Left renal cortex interstitium (tissue), 4 donors: Measurements from ENCODE around the gene ZNF346. TPM values are rescaled to one million over a fixed set of nuclear protein-coding genes. Genes with fewer than 3 reads are reported as not detected.
A peak's percentile ranks its signal among the peaks of the same experiment; 100 is the strongest.

ENCODE experiments used
- DNase-seq, 4 donors: peaks; one replicate each; pipeline ENCODE4 v3.0.0-alpha.2; 2013; ENCODE audit warnings: low read depth in 4 of 4, low spot score in 2 of 4, missing footprints in 1 of 4
- polyA plus RNA-seq, 4 donors: library from polyadenylated mRNA; unstranded; fragments of 120-200 nt; gene quantifications; one replicate each; pipeline ENCODE4 v1.2.1, GENCODE V29; 2013; ENCODE audit not compliant: insufficient read length in 4 of 4

The ZNF346 gene
- polyA plus RNA-seq, 4 donors = 19.6 to 30.4 (median 24.7) TPM

DNA sequence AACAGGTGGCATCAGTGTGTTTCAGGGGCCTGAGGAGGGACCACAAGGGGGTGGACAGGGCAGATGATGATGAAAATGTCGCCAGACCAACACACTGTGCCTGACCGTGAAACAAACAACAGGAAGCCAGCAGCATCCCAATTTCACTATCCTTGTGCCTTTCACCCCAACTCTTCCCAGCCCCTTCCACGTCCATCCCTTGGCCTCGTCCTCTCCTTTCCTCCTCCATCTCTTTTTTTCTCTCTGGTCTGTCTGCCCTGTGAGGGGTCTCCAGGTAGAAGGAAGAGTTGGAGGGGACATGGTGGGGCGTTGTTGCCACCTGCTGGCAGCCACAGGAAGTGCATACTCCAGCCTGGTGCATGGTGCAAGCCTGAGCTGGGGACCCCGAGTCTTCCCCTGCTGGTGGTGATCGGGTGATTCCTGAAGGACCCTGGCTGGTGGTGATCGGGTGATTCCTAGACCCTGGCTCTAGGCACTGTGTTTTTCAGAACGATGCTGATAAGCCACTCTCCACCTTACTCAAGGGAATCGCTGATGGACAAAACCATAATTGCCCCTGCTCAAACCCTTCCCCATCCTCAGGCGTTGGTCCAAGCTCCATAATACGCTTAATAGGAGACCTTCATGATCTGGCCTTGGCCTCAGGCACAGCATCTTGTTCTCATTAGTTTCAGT lies 89.4 kb downstream of the ZNF346 start:
- DNase-seq = peak in 1 of 4 donors; percentile 54

DNA sequence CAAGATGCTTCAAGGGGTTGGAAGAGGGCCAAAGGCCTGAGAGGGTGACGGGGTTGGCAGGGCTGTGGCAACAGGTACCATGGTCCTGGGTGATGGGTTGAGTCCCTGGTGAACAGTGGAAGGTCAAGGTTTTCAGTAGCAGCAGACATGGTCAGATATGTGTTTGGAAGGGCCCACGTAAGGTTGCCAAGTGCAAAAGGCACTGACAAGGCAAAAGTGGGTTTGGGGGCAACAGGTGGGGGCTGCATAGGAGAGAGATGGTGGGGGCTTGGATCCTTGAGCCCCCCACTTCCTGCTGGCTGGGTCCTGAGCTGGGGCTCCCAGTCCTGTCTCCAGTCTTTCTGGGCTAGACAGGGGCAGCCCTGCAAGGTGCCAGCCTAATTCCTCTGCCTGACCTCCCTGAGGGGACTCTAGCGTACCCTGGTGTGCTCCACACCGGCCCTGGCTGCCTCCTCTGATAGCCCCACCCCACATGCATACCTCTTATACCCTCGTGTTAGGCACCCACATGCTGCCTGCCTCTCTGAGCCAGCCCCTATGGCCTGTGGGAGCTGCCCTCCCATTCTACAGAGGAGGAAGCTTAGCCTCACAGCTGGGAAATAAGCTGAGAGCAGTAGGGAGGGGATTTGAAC lies 90.2 kb downstream of the ZNF346 start:
- no peak for DNase-seq

DNA sequence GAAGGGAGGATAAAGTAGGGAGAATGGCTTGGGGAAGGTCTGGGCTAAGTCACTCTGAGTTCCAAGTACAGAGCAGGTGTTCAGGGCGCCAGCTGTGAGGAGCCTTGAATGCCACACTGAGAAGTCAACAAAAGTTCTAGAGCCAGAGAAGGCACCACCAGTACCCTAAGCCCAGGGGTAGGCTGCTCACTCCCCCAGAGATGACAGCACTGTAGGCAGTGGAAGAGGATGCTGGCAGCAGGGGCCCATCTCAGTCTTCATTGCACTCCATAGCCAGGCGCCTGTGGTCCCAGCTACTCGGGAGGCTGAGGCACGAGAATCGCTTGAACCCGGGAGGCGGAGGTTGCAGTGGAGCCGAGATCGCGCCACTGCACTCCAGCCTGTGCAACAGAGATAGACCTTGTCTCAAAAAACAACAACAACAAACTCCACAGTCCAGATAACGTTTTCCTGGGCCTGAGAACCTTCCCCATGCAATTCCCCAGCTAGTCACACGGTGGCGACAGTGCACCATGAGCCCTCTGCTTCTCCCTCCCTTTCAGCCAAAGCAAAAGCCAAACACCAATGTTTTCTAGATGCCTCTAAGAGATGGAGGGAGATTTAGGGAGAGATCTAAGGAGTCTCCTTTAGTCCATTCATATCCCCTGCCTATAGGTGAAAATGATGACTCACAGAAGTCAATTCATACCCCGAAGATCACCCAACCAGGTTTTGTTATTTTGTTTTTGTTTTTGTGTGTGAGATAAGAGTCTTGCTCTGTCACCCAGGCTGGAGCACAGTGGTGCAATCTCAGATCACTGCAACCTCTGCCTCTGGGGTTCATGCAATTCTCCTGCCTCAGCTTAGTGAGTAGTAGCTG lies 91.3 kb downstream of the ZNF346 start:
- peak in 1 of 4 donors; percentile 66 for DNase-seq

DNA sequence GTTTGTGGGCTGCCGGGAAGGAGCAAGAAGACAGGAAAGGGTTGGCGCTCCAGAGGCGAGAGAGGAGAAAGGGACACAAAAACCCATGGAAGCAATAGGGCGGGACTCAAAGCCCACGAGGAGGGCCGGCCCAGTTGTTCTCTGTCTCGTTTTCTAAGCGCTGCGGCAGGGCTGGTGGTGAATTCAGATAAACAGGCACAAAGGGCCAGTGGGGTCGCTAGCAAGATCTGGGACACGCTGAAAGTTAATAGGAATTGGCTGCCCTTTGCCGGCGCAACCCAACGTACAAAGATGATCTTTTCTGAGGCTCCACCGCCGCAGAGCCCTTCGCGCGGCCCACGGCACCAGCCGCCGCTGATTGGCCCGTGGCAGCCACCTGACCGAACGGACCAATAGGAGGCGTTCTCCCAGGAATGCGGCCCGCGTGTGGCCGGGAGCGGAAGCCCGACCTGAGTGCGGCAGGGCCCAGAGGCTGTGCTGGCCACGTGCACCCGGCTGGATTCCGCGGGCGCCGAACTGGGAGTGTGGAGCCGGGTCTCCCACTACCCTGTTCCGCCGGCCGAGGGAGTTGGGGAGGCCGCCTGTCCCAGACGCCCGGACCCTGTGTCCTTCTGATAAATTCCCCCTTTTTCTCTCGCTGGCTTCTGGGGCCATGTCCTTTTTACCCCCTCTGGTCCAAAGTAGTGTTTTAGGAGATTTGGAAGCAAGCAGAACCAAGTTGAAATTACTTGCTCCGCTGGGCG lies 94.3 kb downstream of the ZNF346 start:
- peak in 2 of 4 donors; percentile 79 to 83 for DNase-seq

DNA sequence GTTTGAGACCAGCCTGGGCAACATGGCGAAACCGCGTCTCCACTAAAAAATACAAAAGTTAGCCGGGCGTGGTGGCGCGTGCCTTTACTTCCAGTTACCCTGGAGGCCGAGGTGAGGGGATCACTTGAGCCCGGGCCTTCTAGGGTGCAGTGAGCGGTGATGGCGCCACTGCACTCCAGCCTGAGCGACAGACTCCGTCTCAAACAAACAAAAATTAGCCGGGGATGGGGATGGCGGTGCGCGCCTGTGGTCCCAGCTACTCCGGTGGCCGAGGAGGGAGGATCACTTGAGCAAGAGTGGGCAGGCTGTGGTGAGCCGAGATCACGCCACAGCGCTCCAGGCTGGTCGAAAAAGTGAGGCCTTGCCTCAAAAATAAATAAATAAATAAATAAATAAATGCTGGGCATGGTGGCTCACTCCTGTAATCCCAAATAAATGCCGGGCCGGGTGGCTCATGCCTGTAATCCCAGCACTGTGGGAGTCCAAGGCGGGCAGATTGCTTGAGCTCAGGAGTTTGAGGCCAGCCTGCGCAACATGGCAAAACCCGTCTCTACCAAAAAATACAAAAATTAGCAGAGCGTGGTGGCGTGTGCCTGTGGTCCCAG lies 95.0 kb downstream of the ZNF346 start:
- DNase-seq = no peak

DNA sequence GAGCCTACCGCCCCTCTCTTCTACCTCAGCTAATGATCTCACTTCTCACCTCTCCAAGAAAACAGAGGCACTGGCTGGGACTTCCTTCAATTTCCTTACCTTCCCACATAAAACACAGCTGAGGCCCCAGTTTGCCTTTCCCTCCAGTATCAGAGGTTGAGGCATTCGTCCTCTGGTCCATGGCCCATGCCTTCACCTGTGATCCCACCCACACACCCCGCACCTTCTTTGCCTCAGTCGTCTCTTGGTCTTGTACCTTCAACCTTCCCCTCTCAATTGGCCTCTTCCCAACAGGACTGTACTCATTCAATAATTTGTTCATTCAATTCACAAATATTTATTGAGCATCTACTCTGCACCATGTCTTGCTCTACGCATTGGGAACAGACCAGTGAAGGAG lies 100.1 kb downstream of the ZNF346 start:
- DNase-seq = no peak

DNA sequence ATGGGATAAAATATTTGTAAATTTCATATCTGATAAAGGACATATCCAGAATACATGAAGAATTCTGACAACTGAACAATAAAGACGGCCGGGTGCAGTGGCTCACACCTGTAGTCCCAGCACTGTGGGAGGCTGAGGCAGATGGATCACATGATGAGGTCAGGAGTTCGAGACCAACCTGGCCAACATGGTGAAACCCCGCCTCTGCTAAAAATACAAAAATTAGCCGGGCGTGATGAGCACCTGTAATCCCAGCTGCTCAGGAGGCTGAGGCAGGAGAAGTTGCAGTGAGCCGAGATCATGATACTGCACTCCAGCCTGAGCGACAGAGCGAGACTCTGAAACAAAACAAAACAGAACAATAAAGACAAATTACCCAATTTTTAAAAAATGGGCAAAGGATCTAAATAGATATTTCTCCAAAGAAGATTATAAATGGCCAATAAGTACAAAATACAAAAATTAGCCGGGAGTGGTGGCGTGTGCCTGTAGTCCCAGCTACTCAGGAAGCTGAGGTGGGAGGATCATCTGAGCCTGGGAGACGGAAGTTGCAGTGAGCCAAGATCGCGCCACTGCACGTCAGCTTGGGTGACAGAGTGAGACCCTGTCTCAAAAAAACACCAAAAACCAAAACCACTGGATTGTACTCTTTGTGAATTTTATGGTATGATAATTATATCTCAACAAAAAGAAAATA lies 101.4 kb downstream of the ZNF346 start:
- no peak for DNase-seq

DNA sequence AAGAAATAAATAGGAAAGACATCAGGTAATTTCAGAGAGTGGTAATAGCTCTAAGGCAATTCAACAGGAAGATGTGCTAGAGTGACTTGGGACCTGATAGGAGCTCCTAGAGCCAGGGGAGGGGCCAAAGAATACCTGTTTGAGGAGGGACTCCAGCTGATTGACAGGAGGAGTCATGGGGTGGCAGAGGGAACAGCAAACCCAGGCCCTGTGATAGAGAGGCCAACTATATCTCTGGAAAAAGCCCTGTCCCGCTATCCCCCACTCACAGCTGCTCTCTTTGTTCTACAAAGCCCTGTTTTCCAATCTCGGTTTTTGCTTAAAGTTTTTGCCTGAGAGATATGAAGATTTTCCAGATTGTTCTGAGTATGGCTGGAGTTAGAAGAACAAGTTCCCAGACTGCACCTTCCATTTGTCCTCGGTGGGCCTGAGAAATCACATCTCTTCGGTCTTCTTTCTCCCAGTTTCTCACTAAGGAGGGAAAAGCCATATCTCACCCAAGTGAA lies 102.0 kb downstream of the ZNF346 start:
- DNase-seq = no peak

DNA sequence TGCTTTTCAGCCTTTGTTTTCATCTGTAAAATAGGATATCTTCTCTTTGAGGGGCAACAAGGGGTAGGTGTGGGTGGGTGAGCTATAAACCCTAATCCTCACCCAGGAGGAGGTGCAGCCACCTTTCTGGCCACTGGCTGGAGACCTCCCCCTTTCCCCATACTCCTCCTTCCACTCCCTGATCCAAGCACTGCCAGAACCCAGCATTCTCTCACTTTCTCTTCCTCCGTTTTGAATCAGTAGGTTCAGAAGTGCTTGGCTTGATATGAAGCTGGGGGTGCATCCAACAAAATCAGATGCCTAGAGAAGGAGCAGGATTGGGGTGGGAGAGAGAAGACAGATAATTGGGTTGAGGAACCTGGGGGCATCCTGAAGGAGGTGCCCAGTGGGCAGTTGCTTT lies 104.3 kb downstream of the ZNF346 start:
- DNase-seq = no peak

DNA sequence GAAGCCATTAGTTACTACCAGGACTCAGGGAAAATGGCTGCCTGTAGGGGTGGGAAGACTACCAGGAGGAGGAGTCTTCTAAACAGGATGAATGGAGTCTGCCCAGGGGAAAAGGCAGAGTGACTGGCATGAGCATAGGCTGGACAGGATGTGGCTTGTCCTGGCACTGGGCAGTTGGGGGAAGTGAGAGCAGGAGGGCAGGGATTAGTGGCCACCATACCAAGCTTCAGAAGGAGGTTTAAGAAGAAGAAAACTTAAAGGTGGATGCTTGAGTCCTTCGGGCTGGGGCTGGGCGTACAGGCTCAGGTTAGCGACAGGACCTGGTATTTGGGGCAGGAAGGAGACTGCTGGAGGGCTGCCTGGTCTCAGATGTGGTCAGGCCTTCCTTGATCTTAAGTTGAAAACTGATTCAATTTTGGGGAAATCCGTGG lies 106.1 kb downstream of the ZNF346 start:
- DNase-seq = no peak

DNA sequence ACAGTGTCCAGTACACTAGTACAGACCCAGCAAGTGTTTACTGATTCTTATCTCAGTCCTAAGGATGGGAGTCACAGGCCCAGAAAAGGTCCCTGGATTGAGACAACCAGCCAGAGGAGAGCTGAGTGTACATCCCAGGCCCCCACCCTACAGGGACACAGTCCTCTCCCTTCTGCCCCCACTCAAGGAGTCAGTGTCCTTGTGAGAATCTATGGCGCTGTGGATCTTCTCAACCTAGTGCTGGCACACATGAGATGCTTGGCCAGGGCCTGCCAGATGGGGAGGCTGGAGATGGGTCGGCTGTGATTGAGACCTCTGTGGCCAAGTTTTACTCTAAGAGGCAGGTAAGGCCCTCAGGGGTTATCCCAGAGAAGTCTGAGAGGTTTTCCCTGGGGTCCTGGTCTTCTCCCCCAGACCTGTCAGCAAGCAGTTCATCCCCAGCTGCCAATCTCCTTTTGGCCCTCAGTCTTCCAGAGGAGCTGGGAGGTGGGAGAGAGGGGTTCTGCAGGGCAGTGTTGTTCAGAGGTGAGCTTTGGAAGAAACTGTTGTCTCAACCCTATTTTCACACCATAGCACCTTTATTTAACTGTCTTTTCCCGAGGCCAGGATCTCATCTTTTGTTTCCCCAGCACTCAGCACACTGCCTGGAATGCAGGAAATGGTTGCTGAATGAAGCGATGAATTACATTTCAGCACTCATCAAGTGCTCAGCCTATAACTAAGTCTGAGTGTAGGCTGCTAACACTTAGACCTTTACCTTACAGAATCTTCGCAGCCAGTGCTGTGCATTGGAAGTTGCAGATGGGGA lies 107.9 kb downstream of the ZNF346 start:
- DNase-seq = no peak

Other genes starting within 250 kb of the ZNF346 start
- under 1 TPM; 0.08 to 0.35 (median 0.18) TPM for gene UNC5A, start 212.1 kb upstream of the ZNF346 start, polyA plus RNA-seq
- under 1 TPM; 0.30 to 0.83 (median 0.64) TPM for gene HK3, start 123.3 kb upstream of the ZNF346 start, polyA plus RNA-seq
- gene UIMC1, start 15.9 kb upstream of the ZNF346 start, polyA plus RNA-seq = 10 to 100 TPM; 34.0 to 50.8 (median 42.8) TPM
- gene FGFR4, start 64.2 kb downstream of the ZNF346 start, polyA plus RNA-seq = 10 to 100 TPM; 45.0 to 92.9 (median 77.3) TPM
- 10 to 100 TPM; 52.7 to 64.9 (median 57.5) TPM for gene NSD1, start 111.1 kb downstream of the ZNF346 start, polyA plus RNA-seq